Gastroesophageal sphincter (tissue), 3 donors: ENCODE measurements around the gene ACSL4.

Experiments
- EP300 ChIP-seq: sonication (generic); formaldehyde crosslinking; IDR thresholded peaks from one replicate; pipeline ENCODE4 v1.6.1; 2017; ENCODE audit warnings: antibody characterized with exemption, mild to moderate bottlenecking
- POLR2A ChIP-seq, 2 donors: fragments of 450-650 bp; IDR thresholded peaks; one replicate each; pipeline ENCODE4 v1.6.1; 2017; ENCODE audit warnings: antibody characterized with exemption in 2 of 2, mild to moderate bottlenecking in 2 of 2, moderate library complexity in 1 of 2
- POLR2AphosphoS5 ChIP-seq: sonication (generic); formaldehyde crosslinking; IDR thresholded peaks from one replicate; pipeline ENCODE4 v1.6.1; 2017; ENCODE audit warnings: antibody characterized with exemption
- TF ChIP-seq, protein P1 (sequence below), 4 experiments: fragments of 200-600 bp in 2 of 4; fragments of 450-650 bp in 2 of 4; sonication (generic) in 1 of 4; IDR thresholded peaks; one replicate each; pipeline ENCODE4 v1.5.1; 2017 to 2019; ENCODE audit warnings: antibody characterized with exemption in 4 of 4, mild to moderate bottlenecking in 2 of 4, moderate library complexity in 2 of 4

DNA sequence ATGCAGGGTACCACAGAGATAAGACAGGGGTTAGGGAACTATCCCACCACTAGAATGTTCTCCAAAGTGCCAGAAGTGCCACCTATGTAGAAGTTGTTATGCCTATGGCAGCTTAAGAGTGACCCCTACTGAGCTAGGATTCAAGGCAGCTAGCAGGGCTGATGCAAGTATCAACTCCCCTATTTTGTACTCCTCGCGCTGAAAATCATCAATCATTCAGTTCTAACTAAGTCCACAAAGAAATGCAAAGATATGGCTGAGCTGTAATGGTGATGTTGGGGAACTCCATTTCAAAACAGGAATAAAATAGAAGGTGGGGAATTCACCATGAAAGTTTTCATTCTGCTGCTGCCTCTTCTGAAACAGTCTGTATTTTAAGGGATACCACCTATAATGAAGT is 13.8 kb downstream of the ACSL4 start:
- TF ChIP-seq POLR2AphosphoS5 (no peak), POLR2A (IDR thresholded peaks at IDR 0.05) (no peak), EP300 (no peak)
- TF ChIP-seq, protein P1, sequence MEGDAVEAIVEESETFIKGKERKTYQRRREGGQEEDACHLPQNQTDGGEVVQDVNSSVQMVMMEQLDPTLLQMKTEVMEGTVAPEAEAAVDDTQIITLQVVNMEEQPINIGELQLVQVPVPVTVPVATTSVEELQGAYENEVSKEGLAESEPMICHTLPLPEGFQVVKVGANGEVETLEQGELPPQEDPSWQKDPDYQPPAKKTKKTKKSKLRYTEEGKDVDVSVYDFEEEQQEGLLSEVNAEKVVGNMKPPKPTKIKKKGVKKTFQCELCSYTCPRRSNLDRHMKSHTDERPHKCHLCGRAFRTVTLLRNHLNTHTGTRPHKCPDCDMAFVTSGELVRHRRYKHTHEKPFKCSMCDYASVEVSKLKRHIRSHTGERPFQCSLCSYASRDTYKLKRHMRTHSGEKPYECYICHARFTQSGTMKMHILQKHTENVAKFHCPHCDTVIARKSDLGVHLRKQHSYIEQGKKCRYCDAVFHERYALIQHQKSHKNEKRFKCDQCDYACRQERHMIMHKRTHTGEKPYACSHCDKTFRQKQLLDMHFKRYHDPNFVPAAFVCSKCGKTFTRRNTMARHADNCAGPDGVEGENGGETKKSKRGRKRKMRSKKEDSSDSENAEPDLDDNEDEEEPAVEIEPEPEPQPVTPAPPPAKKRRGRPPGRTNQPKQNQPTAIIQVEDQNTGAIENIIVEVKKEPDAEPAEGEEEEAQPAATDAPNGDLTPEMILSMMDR (IDR thresholded peaks at IDR 0.05): no peak
